Activated naive CD4-positive, alpha-beta T cell treated with anti-CD3 and anti-CD28 coated beads, Interleukin-2, amount 50 U/mL, for 16 hours (primary cell): ENCODE measurements around the gene MYCBPAP.

ENCODE experiments used
- DNase-seq: peaks from one replicate; pipeline ENCODE4 v3.0.0-alpha.2; 2020

MYCBPAP gene

DNA sequence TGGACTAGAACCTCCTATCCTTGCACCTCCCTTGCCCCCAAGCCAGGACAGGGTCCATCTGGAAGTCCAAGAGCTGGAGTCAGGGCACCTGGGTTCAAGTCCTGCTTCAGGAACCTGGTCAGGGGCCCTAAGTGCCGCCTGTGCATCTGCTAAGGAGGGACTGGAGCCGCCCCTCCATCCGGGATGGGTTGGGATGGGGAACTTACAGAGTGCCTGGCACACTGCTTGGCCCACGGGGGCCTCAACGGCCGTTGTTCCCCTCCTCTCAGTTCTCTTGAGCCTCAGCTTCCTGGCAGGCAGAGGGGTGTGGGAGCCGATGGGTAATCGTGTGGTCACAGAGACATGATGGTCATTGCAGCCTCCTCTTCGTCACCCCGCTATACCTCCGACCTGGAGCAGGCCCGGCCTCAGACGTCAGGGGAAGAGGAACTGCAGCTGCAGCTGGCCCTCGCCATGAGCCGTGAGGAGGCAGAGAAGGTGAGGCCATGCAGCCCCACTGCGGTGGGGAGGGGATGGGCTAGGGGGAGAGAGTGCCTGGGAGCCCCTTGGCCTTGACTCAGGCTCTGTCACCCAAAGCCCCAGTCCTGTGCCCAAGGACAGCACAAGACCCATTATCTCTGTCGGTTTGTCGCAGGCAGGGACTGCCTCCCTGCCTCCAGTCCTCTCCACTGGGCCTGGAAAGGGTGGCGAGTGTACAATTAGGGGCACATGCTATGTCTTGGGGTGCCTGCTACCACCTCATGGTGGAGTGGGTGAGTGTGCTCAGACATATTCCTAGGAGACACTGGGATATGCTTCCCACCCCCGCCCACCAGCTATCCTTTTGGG is 29.7 kb downstream of the MYCBPAP start:
- DNase-seq: no peak

DNA sequence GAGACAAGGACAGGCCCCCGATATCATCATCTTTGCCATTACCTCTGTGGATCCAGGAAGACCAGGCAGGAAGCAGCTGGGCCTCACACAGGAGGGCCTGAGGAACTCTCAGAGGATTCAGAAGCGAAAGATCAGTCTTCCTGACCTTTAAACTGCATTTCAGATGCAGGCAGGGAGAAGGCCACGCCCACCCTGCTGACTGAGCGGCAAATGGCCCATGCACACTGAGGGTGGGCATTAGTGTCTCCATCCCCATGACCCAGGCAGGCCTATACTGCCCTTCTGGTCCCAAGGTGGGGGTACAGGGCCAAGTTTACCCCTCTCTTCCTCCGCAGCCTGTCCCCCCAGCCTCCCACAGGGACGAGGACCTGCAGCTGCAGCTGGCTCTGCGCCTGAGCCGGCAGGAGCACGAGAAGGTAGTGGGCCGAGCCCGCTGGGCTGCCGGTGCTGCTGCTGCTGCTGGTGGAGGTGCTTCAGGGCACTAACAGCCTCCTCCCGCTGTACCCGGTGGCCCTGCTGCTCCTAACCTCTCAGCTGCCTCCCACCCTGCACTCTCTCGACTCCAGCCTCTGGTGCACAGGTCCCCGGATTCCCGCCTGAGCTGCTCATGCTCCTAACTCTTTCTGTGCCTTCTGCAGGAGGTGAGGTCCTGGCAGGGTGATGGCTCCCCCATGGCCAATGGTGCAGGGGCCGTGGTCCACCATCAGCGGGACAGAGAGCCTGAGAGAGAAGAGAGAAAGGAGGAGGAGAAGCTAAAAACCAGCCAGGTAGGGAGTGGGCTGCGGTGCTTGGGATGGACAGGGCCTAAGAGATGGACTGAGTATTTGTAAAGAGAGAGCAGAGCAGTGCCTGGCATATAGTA is 30.5 kb downstream of the MYCBPAP start:
- no peak for DNase-seq

DNA sequence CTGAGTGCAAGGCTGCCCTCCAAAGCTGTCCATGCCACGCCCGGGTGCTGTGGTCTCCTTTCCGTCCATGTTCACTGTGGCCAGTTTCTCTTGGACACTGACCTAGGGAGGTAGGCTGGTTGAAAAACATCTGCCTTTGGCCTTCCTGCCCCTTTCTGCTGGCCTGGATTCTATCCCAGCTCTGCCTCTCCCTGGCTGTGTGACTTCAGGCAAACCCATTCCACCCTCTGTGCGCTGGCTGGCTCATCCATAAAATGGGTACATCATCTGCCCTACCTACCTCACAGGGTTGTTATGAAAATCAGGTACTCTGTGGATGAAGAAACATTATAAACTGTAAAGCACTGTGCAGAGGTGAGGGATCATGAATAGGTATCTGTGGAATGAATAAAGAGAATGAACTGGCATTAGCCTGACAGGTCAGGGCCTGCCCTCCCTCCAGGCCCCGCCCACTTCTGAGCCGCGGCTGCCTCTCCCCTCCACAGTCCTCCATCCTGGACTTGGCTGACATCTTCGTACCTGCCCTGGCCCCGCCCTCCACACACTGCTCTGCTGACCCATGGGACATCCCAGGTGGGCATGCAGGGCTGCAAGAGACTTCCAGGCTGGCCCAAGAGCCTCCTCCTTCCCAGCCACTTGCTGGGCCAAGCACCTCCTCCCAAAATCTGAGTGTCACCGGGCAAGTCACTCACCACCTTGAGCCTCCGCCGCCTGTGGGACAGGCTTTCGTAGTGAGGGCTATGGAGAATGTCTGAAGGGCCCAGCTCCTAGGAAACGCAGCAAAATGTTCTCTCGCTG is 31.7 kb downstream of the MYCBPAP start:
- no peak for DNase-seq

DNA sequence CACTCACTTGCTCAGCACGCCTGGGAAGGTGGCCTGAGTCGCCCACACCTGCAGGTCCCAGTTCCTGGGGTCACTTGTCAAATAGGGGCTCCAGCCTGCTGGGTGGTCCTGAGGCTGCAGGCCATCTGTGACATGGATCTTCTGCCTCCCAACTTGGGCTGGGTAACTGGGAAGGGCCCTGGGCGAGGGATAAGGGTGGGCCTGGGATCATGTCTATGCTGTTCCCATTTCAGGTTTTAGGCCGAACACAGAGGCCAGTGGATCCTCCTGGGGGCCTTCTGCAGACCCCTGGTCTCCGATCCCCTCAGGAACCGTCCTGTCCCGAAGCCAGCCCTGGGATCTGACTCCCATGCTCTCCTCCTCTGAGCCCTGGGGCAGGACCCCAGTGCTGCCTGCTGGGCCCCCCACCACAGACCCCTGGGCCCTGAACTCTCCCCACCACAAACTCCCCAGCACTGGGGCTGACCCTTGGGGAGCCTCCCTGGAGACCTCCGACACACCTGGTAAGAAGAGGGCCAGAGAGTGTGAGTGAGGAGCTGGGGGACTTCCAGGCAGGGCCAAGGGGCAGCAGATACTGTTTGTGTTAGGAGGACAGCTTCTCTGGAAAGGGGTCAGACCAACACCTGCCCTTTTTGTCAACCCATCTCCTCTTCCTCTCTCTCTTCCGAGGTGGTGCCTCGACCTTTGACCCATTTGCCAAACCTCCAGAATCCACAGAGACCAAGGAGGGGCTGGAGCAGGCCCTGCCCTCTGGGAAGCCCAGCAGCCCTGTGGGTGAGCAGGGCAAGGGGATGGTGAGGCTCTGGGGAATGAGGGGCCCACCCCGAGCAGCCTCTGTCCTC is 32.5 kb downstream of the MYCBPAP start:
- no peak for DNase-seq

DNA sequence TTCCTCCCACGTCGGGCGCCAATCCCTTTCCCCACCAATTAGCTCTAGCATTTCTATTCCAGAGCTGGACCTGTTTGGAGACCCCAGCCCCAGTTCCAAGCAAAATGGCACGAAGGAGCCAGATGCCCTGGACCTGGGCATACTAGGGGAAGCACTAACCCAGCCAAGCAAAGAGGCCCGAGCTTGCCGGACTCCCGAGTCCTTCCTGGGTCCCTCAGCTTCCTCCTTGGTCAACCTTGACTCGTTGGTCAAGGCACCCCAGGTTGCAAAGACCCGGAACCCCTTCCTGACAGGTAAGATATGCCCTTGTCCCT is 33.1 kb downstream of the MYCBPAP start:
- no peak for DNase-seq

DNA sequence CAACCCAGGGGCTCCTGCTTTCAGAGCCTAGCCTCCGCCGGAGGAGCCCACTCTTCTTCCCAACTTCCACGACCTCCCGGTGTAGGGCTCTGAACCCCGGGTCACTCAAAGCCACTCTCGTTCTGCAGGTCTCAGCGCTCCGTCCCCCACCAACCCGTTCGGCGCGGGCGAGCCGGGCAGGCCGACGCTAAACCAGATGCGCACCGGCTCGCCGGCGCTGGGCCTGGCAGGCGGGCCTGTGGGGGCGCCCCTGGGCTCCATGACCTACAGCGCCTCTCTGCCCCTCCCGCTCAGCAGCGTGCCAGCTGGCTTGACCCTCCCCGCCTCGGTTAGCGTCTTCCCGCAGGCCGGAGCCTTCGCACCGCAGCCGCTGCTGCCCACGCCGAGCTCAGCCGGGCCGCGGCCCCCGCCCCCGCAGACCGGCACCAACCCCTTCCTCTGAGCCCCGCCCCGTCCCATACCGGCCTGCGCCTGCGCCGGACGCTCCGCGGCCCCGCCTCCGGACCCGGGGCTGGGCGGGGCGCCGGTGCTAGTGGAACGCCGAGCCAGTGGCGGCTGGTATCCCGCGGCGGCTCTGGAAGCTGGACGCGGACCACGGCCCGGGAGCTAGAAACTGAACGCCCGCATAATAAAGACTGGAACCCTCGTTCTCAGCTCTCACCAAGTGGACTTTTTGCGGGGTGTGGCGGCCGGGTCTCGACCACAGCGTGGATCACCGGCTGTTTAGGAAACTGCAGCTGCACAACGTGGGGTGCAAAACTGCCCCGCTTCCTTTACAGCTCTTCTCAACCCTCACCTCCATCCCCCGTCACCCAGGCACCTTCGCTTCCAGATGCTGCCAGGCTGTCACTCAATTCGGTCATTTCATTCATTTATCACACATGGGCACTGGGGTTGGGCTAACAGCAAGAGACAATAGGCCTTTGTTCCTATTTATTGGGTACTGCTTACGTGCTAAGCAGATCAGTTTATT is 33.8 kb downstream of the MYCBPAP start:
- peak; percentile 85 for DNase-seq

DNA sequence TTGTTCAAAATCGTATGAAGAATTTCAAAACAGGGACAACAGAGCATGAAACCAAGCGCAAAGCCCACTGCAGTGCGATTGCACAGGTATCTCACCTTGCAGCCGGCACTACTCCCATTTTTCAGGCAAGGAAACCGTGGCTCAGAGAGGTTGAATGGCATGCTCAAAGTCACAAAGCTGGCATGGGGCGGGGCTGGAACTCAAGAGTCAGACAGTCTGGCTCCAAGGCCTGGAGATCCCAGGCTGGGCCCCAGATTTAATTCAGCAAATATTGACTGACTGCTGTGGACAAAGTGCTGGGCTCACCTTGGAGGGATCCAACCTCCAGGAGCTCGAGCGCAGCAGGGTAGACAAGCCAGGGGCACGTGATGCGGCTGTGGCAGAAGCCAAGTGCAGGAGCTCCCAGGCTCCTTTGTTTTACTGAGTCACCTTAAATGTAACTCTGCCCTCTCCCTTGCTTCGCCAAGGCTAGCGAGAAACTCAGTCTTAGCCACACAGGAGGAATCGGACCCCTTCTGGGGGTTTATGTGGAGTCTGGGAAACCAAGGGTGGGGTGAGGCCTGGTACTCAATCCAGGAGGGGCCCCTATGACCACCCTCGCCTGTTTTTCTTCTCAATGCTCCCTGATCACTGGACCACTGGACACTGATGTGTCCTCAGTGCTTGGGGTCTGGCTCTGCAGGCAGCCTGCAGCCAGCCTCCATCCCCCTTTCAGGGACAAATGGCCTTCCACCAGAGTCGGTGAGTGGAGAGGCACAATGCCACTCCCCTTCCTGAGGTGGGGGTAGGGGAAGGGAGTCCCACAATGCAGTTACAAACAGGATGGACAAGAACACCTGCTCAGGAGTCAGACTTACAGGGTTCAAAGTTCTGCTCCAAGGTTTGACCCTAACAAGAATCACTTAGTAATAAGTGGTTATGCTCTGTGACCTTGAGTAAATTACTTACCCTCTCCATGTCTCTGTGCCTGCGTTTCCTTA is 34.8 kb downstream of the MYCBPAP start:
- DNase-seq: no peak

DNA sequence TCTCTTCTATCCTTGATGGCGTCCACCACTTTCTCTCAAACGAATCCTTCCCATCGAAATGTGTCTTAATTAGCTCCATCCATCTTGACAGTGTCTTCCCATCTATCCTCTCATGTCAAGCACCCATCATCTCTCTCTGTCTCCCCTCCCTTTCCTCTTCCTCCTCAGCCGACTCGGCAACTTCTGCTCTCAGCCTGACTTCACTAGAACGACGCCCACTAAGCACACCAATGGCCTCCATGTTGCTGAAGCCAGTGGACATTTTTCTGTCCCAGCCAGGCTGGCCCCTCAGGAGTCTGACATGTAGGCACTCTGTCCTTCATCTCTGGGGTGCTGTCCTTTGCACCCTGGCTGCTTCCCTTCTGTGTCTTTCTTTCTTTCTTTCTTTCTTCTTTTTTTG is 36.3 kb downstream of the MYCBPAP start:
- no peak for DNase-seq

DNA sequence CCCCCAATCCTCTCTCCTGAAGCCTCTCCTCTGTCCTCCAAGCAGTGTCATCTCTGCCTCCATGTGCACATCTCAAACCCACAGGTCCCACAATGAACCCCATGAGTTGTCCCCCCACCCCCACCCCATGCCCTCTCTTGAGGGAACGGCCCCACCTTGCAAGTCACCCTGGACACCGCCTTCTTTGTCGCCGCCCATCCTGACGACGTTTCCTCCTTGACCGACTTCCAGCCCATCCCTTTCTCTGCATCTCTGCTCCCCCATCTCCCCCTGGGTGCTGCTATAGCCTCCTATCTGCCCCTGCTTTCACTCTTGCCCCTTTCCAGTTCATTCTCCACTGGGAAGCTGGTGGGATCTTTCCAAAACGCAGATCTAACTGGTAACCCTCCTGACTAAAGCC is 37.1 kb downstream of the MYCBPAP start:
- no peak for DNase-seq

DNA sequence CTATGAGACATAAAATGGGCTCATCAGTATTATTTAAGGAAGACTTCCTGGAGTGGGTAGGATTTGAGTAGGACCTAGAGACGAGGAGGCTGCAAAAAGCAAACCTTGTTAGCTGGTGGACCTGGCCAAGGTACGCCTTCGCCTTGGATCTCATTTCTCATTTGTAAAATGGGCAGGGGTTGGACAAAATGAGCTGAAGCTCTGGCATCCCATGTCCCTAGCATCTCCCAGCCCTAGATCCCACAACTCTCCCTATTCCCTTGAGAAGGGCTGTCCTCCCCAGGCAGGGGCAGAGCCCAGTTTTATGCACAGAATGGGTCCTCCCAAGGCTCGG is 38.4 kb downstream of the MYCBPAP start:
- no peak for DNase-seq

DNA sequence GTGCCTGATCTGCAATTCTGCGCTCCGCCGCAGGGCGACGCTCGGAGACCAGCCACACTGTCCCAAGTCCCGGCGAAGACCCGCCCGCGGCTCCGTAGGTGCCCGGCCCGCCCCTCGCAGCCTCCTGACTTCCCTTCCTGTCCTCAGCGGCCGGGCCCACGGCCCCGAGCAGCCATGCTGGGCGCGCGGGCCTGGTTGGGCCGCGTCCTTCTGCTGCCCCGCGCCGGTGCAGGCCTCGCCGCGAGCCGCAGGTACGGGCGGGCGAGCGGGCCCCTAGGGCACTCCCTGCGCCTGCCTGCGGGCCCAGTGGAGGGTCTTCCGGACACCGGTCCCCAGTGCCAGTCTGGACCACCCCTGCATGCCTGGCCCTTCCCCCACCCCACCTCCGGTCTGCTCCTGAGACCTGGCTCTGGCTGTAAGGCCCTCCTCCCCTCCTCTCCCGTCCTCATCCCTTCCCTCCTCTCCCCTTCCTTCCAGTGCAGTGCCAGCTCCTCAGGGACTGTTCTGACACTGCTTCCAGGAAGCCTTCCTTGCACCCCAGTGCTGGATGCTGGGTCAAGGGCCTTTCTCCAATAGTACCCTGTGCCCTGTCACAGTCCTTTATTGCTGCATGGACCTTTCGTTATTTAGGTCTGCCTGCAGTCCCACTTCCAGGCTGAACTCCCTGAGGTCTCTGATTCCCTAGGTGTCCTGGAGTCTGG is 38.9 kb downstream of the MYCBPAP start, which contains the start of gene SPATA20:
TSS of gene SPATA20 (plus strand) at position 140 of the 701 bp plus-strand sequence. CDS start at position 175, 35 bp downstream.
- DNase-seq: peak; percentile 87

DNA sequence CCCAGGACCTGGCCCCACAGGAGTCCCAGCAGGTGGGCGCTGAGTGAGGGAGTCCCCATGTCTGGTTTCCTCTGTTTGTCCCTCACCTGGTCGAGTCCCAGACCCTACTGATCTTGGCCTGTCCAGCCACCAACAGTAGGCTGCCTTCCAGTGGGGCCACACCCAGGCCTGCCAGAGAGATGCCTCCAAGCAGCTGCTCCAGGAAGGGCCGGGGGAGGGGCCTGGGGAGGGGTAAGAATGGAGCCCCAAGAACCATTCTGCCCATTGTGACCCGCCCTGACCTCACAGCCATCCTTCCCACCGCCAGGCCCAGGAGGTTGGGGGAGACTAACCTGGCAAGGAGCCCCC is 39.5 kb downstream of the MYCBPAP start:
- DNase-seq: no peak

DNA sequence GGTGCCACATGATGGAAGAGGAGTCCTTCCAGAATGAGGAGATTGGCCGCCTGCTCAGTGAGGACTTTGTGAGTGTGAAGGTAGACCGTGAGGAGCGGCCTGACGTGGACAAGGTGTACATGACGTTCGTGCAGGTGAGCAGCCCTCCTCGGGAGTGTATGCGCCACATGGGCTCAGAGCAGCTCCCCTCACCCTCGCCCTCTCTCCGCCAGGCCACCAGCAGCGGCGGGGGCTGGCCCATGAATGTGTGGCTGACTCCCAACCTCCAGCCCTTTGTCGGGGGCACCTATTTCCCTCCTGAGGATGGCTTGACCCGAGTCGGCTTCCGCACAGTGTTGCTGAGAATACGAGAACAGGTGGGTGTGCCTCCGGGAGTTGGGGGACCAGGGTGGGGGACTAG is 40.6 kb downstream of the MYCBPAP start:
- no peak for DNase-seq

DNA sequence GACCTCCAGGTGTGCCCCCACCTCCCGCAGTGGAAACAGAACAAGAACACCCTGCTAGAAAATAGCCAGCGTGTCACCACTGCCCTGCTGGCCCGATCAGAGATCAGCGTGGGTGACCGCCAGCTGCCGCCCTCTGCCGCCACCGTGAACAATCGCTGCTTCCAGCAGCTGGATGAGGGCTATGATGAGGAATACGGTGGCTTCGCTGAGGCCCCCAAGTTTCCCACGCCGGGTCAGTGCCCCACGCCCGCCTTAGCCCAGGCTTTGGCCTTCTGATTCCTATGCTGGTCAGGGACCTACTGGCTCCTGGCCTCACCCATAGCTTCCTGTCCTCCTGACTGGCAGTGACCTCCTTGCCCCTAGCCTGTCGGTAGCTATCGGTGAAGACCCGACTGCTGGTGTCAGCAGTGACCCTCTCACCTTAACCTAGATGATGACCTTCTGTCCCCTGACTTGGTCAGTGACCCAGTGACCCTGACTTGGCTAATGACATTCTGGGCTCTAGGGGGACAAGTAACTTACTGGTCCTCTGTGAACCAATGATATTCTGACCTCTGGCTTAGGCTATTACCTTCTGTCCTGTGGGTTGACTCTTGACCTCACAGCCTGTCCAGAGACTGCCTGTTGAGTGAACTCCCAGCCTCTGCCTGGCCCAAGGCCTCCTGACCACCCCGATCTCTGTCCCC is 41.2 kb downstream of the MYCBPAP start:
- no peak for DNase-seq

DNA sequence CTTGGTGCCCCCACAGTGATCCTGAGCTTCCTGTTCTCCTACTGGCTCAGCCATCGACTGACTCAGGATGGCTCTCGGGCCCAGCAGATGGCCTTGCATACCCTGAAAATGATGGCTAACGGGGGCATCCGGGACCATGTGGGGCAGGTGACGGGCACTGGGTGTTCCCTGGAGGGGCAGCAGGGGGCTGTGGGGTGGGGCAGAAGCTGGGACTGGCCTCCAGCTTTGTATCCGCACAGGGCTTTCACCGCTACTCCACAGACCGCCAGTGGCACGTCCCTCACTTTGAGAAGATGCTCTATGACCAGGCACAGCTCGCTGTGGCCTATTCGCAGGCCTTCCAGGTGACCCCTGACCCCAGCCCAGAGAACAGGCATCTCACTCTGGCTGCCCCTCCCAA is 41.7 kb downstream of the MYCBPAP start:
- DNase-seq: no peak

DNA sequence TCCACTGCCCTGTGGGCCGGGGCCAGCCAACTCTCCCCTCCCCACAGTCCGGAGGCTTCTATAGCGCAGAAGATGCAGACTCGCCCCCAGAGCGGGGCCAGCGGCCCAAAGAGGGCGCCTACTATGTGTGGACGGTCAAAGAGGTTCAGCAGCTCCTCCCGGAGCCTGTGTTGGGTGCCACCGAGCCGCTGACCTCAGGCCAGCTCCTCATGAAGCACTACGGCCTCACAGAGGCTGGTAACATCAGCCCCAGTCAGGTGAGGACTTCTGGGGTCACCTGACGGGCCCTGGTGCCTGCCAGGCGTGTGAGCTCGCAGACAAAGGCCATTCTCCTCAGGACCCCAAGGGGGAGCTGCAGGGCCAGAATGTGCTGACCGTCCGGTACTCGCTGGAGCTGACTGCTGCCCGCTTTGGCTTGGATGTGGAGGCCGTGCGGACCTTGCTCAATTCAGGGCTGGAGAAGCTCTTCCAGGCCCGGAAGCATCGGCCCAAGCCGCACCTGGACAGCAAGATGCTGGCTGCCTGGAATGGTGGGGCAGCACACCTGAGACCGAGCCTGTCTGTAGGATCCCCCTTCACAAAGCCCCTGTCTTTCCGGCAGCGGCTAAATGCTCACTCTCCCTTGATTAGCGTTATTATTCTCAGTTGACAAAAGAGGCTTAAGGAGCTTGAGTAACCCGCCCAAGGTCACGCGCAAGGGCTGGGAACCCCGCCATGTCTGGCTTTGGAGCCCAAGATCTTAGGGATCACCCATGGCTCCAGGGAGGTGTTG is 42.6 kb downstream of the MYCBPAP start:
- no peak for DNase-seq

DNA sequence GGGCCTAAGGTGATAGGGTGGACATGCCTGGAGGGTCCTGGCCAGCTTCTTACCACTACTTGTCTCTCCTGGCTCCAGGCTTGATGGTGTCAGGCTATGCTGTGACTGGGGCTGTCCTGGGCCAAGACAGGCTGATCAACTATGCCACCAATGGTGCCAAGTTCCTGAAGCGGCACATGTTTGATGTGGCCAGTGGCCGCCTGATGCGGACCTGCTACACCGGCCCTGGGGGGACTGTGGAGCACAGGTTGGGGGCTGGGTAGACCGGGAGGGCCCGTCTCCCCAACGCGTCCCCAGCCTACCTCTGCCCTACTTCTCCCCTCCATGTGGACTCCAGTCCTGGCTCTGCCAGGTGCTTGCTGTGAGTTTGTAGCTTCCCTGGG is 43.2 kb downstream of the MYCBPAP start:
- DNase-seq: no peak

DNA sequence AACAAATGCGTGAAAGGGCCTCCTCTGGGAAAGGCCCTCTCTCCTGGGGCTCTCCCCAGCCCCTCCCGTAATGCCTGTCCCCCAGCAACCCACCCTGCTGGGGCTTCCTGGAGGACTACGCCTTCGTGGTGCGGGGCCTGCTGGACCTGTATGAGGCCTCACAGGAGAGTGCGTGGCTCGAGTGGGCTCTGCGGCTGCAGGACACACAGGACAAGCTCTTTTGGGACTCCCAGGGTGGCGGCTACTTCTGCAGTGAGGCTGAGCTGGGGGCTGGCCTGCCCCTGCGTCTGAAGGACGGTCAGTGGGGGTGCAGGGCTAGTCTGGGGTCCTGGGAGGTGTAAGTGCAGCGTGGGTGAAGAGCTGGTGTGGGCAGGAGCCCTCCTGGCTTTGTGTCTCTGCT is 43.6 kb downstream of the MYCBPAP start:
- no peak for DNase-seq
